Mesodermal cell (in vitro differentiated cells): ENCODE results near the gene NPIPA3.
"Not testable (repeated sequence)": the region's sequence is repeated elsewhere in the genome, so short reads cannot be mapped to it uniquely, and the experiment has no call there.

Experiments used
- H3K27ac ChIP-seq: 2 replicates; pipeline ENCODE4 v1.7.0; 2013; ENCODE audit warnings: mild to moderate bottlenecking, low read depth, low read length, moderate library complexity; ENCODE audit not compliant: severe bottlenecking
- H3K36me3 ChIP-seq: 2 replicates; pipeline ENCODE4 v1.7.1; 2013; ENCODE audit warnings: mild to moderate bottlenecking, low read length, moderate library complexity; ENCODE audit not compliant: control insufficient read depth, insufficient read depth
- H3K4me1 ChIP-seq: one replicate; pipeline ENCODE4 v1.7.1; 2013; ENCODE audit warnings: mild to moderate bottlenecking, low read length; ENCODE audit not compliant: insufficient read depth, control insufficient read depth, poor library complexity, severe bottlenecking
- H3K4me3 ChIP-seq: 2 replicates; pipeline ENCODE4 v1.7.0; 2013; ENCODE audit warnings: low read length, control low read depth, mild to moderate bottlenecking; ENCODE audit not compliant: insufficient read depth, poor library complexity, severe bottlenecking; ENCODE audit errors: extremely low read depth
- H3K9me3 ChIP-seq: 2 replicates; pipeline ENCODE4 v1.7.1; 2013; ENCODE audit warnings: mild to moderate bottlenecking, low read length, moderate library complexity; ENCODE audit not compliant: control insufficient read depth
- WGBS, 2 experiments: methylation state at CpG; one replicate each; pipeline ENCODE4 v1.1.5; 2013; ENCODE audit warnings: missing lambda C conversion rate in 2 of 2; ENCODE audit not compliant: insufficient coverage in 2 of 2; 5-methylcytosine and 5-hydroxymethylcytosine counted together

NPIPA3 gene

DNA sequence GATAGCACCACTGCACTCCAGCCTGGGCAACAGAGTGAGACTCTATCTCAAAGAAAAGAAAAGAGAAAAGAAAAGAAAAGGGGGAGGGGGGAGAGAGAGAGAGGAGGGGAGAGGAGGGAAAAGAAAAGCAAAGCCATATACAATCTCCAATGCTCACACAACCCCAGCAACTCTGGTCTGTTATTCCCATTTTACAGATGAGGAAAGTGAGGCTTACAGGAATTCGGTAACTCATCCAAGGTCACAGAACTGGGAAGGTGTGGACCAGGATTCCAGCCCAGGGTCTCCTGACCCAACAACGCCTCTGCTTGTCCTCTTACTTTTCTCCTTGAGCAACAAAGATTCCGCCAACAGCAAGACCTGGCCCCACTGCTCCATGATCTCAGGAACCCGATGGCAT lies 22.1 kb upstream of the NPIPA3 start:
- Histone ChIP-seq H3K4me1 (no peaks in the 10 kb centered on the region), H3K27ac (no peak overlapping the region), H3K4me3 (no peak overlapping the region), H3K36me3 (no peaks in the 10 kb centered on the region), H3K9me3 (no peaks in the 10 kb centered on the region)
- 83 to 100% methylated on average over 1 to 2 of the region's 4 CpGs for WGBS, 2 experiments

DNA sequence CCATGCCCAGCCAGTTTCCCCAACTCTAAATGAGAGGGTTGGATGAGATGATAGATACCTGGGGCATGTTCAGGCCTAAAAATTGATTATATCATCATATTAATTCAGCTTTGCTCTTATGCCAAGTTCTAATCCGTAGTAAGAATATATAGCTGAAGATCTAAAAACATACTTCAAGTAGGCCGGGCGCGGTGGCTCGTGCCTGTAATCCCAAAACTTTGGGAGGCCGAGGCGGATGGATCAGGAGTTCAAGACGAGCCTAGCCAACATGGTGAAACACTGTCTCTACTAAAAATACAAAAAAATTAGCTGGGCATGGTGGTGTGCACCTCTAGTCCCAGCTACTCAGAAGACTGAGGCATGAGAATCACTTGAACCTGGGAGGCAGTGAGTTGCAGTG lies 21.1 kb upstream of the NPIPA3 start:
- H3K36me3 ChIP-seq = no peaks in the 10 kb centered on the region
- H3K27ac ChIP-seq = no peak overlapping the region
- no peaks in the 10 kb centered on the region for H3K9me3 ChIP-seq
- H3K4me3 ChIP-seq = no peak overlapping the region
- 92 to 94% methylated on average over 7 of the region's 8 CpGs for WGBS, 2 experiments
- no peaks in the 10 kb centered on the region for H3K4me1 ChIP-seq

DNA sequence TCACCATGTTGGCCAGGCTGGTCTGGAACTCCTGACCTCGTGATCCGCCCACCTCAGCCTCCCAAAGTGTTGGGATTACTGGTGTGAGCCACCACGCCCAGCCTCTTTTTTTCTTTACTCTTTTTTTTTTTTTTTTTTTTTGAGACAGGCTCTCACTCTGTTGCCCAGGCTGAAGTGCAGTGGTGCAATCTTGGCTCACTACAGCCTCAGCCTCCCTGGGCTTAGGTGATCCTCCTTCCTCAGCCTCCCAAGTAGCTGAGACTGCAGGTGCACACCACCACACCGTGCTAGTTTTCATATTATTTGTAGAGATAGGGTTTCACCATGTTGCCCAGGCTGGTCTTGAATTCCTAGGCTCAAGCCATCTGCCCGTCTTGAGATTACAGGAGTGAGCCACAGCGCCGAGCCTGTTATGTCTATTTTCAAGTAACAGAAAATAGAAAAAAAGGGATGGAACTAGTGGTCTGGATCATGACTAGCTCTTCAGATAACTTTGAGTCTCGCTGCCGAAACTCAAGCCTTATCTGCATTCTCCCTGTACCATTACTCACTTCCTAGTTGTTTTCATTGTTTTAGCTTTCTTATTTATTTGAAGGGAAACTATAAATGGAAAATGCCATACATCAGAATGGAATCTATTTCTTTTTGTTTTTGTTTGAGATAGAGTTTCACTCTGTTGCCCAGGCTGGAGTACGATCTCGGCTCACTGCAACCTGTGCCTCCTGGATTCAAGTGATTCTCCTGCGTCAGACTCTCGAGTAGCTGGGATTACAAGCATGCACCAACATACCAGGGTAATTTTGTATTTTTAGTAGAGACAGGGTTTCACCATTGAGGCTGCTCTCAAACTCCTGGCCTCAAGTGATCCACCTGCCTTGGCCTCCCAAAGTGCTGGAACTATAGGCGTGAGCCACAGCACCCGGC lies 17.1 kb upstream of the NPIPA3 start:
- H3K9me3 ChIP-seq, H3K4me1 ChIP-seq, H3K36me3 ChIP-seq, H3K4me3 ChIP-seq: not testable (repeated sequence)
- H3K27ac ChIP-seq = peak overlapping the region; percentile 23
- WGBS, 2 experiments = 89 to 98% methylated on average over 7 to 11 of the region's 15 CpGs

DNA sequence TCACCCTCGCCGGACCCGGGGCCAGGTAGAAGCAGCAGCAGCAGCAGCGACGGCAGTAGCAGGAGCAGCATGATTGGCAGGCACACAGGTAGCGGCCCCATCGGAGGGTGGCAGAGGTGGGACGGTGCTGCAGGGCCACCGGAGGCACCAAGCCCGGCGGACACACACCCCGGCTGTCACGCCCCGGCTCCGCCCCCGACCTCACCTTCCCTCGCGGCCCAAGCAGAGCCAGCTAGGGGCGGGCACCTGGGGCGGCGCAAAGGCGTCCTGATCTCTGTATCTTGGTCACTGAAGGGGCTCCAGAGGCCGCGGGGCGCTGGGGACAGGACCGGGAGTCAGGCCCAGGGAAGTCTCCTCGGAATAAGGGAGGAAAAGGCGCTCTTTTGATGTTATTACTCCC lies 9.1 kb upstream of the NPIPA3 start, which contains the start of gene PLA2G10:
Gene PLA2G10, minus strand, starts transcription at position 180 of the 400 bp plus-strand sequence. Its CDS starts 79 bp downstream, at position 101.
- not testable (repeated sequence) for H3K27ac ChIP-seq, H3K4me3 ChIP-seq, H3K36me3 ChIP-seq, H3K9me3 ChIP-seq, H3K4me1 ChIP-seq
- WGBS, 2 experiments = no CpG with 5 or more reads among the region's 28 CpGs

DNA sequence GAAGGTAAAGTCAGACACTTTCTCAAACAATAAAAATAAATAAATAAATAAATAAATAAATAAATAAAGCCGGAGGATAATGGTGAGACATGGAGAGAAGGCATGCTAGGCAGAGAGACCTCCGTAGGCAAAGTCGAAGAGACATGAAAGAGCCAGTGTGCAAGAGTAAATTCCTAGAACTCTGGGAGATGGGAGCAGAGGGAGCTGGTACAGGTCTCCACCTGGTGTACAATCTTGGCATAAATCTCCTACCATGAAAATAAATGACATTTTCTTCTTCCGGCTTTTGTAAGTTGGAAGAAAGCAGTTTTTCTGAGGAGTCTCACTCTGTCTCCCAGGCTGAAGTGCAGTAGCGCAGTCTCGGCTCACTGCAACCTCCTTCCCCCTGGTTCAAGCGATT lies 1.4 kb upstream of the NPIPA3 start:
- not testable (repeated sequence) for H3K4me3 ChIP-seq, H3K27ac ChIP-seq, H3K36me3 ChIP-seq, H3K9me3 ChIP-seq, H3K4me1 ChIP-seq
- WGBS, 2 experiments = no CpG with 5 or more reads among the region's 7 CpGs

DNA sequence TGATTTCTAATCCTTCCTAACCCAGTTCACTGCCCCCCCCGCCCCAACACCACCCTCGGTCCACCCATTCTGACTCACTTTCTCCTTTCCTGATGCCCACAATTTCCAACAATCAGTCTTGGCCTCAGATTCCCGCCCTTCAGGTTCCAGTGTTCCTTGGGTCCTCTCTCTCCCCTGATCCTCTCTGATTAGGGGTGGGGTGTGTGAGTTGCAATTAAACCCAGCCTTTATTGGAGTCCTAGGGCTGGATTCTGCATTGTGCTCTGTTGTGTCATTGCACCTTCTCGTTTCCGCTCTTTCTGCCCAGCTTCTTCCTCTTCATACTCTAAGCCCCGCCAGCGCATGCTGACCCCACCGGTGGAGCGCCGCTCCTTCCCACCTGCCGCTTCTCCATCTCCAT lies 539 bp upstream of the NPIPA3 start:
- not testable (repeated sequence) for H3K9me3 ChIP-seq, H3K36me3 ChIP-seq, H3K4me3 ChIP-seq, H3K4me1 ChIP-seq, H3K27ac ChIP-seq
- WGBS, 2 experiments = no CpG with 5 or more reads among the region's 11 CpGs

DNA sequence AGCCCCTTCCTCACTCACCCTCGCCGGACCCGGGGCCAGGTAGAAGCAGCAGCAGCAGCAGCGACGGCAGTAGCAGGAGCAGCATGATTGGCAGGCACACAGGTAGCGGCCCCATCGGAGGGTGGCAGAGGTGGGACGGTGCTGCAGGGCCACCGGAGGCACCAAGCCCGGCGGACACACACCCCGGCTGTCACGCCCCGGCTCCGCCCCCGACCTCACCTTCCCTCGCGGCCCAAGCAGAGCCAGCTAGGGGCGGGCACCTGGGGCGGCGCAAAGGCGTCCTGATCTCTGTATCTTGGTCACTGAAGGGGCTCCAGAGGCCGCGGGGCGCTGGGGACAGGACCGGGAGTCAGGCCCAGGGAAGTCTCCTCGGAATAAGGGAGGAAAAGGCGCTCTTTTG lies 30.0 kb downstream of the NPIPA3 start:
- H3K4me1 ChIP-seq, H3K36me3 ChIP-seq, H3K27ac ChIP-seq, H3K4me3 ChIP-seq, H3K9me3 ChIP-seq: not testable (repeated sequence)
- WGBS, 2 experiments = no CpG with 5 or more reads among the region's 28 CpGs

DNA sequence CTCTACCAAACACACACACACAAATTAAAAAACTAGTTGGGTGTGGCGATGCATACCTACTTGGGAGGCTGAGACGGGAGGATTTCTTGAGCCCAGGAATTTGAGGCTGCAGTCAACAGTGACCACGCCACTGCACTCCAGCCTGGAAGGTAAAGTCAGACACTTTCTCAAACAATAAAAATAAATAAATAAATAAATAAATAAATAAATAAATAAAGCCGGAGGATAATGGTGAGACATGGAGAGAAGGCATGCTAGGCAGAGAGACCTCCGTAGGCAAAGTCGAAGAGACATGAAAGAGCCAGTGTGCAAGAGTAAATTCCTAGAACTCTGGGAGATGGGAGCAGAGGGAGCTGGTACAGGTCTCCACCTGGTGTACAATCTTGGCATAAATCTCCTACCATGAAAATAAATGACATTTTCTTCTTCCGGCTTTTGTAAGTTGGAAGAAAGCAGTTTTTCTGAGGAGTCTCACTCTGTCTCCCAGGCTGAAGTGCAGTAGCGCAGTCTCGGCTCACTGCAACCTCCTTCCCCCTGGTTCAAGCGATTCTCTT lies 37.7 kb downstream of the NPIPA3 start:
- H3K4me1 ChIP-seq, H3K36me3 ChIP-seq, H3K4me3 ChIP-seq, H3K27ac ChIP-seq, H3K9me3 ChIP-seq: not testable (repeated sequence)
- no CpG with 5 or more reads among the region's 10 CpGs for WGBS, 2 experiments

DNA sequence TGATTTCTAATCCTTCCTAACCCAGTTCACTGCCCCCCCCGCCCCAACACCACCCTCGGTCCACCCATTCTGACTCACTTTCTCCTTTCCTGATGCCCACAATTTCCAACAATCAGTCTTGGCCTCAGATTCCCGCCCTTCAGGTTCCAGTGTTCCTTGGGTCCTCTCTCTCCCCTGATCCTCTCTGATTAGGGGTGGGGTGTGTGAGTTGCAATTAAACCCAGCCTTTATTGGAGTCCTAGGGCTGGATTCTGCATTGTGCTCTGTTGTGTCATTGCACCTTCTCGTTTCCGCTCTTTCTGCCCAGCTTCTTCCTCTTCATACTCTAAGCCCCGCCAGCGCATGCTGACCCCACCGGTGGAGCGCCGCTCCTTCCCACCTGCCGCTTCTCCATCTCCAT lies 38.6 kb downstream of the NPIPA3 start:
- not testable (repeated sequence) for H3K27ac ChIP-seq

DNA sequence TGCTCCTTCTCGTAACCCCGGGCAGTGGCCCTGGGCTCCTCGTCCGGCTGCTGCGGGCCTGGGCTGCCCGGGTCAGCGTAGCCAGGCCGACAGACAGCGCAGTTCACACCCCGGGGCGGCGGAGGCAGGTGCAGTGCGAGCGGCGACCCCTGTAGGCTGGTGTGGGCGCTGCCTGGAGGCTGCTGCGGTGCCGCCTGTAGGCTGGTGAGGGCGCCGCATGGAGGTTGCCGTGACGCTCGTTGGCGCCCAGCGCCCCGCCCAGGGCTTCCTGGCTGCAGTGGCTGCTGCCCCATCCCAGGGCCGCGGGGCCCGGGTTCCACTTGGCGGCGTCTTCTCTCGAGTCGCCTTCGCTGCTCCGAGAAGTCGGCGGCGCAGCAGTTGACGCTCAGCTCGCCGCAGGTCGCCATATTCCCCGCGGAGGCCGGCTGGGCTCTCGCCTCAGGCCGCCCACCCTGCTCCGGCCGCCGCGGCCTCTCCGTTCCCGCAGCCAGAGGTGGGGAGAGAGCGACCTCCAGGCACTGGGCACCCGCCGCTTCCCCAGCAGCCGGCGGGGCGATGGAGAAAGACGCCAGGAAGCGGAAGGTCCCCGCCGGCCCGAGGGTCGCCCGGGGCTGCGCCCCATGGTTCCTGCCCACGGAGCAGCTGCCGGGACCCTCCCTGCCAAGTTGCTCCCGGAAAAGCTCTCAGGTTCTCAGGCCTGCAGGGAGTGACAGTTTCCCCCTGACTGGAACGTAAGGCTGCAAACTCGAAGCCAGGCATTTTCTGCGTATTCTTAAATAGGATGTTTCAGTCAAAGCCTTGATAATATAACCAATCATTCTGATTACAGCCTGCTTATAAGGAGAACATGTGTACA lies 39.3 kb downstream of the NPIPA3 start, which contains the start of gene NPIPA2:
Gene NPIPA2, plus strand, starts transcription at position 261 of the 856 bp plus-strand sequence. CDS start 5,533 bp downstream, outside the sequence.
- not testable (repeated sequence) for H3K4me3 ChIP-seq, H3K9me3 ChIP-seq, H3K36me3 ChIP-seq, H3K4me1 ChIP-seq, H3K27ac ChIP-seq
- no CpG with 5 or more reads among the region's 73 CpGs for WGBS, 2 experiments

More for the DNA sequence above, 38.6 kb downstream of the NPIPA3 start:
- not testable (repeated sequence) for H3K4me3 ChIP-seq, H3K4me1 ChIP-seq, H3K9me3 ChIP-seq, H3K36me3 ChIP-seq
- WGBS, 2 experiments = no CpG with 5 or more reads among the region's 11 CpGs
